Neural progenitor cell (in vitro differentiated cells): Measurements from ENCODE around the gene PRR7.

Experiments used
- CTCF ChIP-seq: fragments of 200-600 bp; sonication (generic); IDR thresholded peaks from 2 replicates; pipeline ENCODE4 v1.5.1; 2017; ENCODE audit warnings: antibody characterized with exemption, mild to moderate bottlenecking
- EZH2 ChIP-seq: fragments of 200-600 bp; sonication (generic); IDR thresholded peaks from 2 replicates; pipeline ENCODE4 v1.6.1; 2017; ENCODE audit warnings: antibody characterized with exemption, mild to moderate bottlenecking, moderate library complexity

- TF ChIP-seq CTCF (no peak), EZH2 (no peak)
Observed at GRCh38 chr5:177475563-177476427, 29.2 kb downstream of the PRR7 start.
